SKM-1 (cell line): Measurements from ENCODE around the gene G6PD.
"Not testable (repeated sequence)": the region's sequence is repeated elsewhere in the genome, so short reads cannot be mapped to it uniquely, and the experiment has no call there.

ENCODE experiments used
- DNase-seq: peaks from one replicate; lab custom pipeline; 2025; ENCODE audit not compliant: unreplicated experiment; lab: John Stamatoyannopoulos, UW

G6PD gene

DNA sequence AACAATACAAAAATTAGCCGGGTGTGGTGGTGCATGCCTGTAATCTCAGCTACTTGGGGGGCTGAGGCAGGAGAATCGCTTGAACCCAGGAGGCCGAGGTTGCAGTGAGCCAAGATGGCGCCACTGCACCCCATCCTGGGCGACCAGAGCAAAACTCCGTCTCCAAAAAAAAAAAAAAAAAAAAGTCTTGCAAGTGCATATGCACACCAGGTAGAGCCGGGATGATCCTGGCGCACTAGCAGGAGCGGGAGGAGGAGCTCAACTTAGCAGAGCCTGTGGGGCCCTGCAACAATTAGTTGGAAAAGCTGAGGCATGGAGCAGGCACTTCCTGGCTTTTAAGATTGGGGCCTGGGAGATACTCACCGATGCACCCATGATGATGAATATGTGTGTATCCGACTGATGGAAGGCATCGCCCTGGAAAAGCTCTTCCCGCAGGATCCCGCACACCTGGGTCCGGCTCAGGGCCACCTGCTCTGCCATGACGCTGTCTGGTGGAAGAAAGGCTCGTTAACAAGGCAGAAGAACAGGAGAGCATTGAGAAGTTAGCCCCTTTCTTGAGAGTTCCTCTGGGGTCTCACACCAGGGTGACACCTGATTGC, 872 bp downstream of the G6PD start:
- no peak for DNase-seq

- DNase-seq: peak; percentile 62
Observed at GRCh38 chrX:154542723-154543424, 3.8 kb downstream of the G6PD start.

- peak; percentile 34 for DNase-seq
Observed at GRCh38 chrX:154541896-154542722, 4.5 kb downstream of the G6PD start.

GRCh38 chrX:154541589-154541895, 5.1 kb downstream of the G6PD start:
- DNase-seq: no peak

DNA sequence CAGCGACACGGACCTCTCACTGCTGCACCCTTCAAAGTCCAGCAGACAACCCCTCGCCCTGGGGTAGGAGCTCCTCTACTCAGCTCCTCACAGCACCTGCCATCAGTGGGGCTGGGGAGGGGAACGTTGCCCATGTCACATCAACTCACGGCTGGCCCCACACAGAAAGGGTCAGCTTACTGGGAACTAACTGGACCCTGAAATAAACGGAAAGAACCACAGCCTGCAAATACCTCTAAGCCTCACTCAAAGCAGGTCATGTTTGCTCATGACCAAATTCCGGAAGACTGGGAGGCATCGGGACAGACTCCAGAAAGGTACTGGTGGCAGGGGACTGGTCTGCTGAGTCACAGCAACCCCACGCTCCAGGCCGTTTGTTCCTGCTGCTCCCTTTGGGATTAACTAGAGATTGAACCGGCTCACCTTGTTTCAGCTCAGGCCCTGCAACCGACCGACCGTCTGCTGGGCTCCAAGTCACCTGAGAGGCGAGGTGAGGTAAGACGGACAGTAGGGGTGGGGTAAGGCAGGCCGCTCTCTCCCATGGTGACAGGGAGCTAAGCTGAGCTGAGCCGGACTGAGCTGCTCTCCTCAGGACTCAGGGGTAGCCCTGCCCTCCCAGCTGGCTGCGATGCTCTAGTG, 5.6 kb downstream of the G6PD start:
- no peak for DNase-seq

- DNase-seq: not testable (repeated sequence)
Observed at GRCh38 chrX:154540365-154540764, 6.3 kb downstream of the G6PD start.

DNA sequence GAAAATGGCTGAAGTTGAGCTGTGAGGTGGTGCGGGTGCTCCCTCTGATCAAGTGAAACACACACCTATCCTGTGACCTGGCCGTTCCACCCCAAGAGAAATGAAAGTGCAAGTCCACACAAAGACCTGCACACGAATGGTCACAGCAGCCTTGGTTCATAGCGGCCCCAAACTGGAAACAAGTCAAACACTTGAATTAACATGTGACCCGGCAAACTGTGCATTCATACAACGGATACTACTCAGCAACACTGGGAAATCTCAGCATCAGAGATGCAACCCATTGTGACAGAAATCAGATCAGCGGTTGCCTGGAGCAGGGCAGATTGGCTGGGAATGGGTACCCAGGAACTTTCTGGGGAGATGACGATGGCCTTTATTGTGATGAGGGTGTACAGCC, 7.6 kb downstream of the G6PD start:
- no peak for DNase-seq

- DNase-seq: no peak
Observed at GRCh38 chrX:154535892-154536291, 10.8 kb downstream of the G6PD start.

DNA sequence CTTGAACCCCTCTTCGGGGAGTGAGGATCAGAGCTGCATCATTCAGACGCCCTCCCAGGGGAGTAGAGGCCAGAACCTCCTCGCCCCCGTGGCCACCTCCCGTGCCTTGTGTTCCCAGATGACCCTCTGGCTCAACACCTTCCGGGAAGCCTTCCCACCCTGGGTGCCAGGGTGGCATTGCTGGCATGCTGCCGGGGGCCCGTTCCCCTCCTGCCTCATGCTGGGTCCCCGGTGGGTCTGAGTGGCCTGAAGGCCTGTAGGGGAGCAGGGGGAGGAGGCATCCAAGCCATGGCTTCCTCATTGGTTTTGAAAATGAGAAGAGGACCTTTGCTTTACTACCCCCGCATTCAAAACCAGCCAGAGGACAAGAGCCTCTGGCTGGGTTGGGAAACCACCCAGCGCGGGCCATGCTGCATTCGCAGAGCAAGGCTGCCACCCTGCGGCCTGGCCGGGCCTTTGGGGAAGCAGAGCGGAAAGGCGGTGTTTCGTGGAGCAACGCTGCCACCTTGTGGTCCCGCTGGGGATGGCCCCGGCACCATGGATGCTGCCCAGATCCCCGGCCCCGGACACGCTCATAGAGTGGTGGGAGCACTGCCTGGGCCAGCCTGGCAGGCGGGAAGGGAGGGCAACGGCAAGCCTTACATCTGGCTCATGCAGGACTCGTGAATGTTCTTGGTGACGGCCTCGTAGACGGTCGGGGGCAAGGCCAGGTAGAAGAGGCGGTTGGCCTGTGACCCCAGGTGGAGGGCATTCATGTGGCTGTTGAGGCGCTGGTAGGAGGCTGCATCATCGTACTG, 11.9 kb downstream of the G6PD start:
- DNase-seq: peak; percentile 44

GRCh38 chrX:154532690-154533089, 14.0 kb downstream of the G6PD start:
- no peak for DNase-seq

- no peak for DNase-seq
Observed at GRCh38 chrX:154531626-154532025, 15.0 kb downstream of the G6PD start.

DNA sequence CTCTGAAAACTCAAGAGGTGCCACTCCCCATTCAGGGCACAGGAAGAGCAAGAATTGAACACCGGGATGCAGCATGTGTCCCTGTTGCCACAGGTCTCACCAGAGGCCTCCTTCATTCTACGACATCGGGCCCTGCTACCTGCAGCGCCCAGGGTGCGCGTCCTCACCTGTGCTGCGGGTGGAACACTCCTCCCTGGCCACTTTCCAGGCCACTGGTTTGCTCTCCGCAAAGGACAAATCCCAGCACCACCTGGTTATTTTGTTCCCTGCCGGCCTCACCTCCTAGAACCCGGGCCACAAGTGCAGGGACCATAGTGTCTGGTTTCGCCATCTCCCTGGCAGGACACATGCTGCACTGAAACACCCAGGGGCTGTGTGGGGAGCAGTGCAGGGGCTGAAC, 16.4 kb downstream of the G6PD start:
- DNase-seq: no peak

DNA sequence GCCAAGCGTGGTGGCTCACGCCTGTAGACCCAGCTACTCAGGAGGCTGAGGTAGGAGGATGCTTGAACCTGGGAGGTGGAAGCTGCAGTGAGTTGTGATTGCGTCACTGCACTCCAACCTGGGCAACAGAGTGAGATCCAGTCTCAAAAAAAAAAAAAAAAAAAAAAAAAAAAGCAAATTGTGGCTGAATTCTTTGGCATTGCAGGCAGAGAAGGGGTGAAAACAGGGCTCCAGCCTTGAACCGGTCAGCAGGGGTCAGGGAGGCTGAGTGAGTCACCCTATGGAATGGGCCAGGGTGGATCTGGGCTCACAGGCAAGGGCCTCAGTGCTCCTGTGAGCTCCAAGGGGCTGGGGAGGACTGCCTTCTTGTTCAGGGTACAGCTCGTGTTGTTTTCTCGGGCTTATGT, 17.4 kb downstream of the G6PD start:
- no peak for DNase-seq

GRCh38 chrX:154526901-154527675, 19.6 kb downstream of the G6PD start:
- DNase-seq: peak; percentile 32

DNA sequence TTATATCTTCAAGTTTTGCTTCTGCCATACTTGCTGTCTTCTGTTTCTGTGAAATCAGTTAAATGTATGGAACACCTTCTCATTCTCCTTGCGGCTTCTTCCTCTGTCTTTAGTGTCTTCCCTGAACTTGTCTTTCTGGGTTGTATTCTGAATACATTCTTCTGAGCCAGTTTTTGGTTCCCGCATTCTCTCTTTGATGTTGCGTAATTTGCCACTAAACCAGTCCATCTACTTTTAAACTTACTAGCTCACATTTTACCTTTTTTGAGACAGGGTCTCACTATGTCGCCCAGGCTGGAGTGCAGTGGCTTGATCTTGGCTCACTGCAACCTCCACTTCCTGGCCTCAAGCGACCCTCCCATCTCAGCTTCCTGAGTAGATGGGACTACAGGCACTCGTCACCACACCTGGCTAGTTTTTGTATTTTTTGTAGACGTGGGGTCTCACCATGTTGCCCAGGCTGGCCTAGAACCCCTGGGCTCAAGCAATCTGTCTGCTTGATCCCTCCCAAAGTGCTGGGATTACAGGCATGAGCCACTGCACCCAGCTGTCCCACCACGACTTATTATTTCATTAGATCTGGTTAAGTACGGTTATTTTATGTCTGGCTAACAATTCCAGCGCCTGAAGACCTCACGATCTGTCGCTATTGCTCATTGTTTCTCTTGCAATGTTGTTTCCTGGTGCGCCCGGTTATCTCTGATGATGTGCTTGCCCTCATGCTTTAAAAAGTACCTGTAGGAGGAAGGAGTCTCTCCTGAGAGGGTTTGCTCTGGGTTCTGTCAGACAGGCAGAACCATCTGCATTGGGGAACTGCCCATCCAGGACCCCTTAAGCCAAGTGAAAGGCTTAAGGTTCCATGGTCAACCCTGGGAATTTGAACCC, 20.8 kb downstream of the G6PD start:
- DNase-seq: no peak

GRCh38 chrX:154519389-154519788, 27.3 kb downstream of the G6PD start:
- no peak for DNase-seq

GRCh38 chrX:154517101-154517781, 29.4 kb downstream of the G6PD start:
- DNase-seq: no peak

DNA sequence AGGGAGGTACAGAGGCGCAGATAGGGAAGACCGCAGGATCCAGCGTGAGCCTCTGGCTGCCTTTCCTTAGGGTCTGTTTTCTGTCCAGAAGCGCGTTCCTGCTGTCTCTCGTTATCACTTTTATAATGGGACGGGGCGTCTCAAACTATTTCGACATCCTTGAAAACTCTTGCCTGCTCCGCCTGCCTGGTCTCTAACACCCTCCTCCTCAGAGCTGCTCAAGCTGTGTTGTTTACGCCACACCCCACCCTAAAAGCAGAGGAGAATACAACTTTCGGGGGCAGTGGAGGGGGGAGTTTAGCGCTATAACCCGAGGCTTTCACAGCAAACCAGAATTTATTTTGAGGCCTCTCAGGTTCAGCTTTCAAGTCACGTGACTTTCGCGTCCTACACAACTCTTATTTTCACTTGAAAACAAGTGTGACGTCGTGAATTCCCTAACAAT, 30.0 kb downstream of the G6PD start:
- no peak for DNase-seq
